ENCODE results near the gene GPR161. TPM values are rescaled to one million over a fixed set of nuclear protein-coding genes. Genes with fewer than 3 reads are reported as not detected.

The GPR161 gene
- total and polyA plus RNA-seq, 4 donors = 17.3 to 22.7 (median 21.3) TPM

DNA sequence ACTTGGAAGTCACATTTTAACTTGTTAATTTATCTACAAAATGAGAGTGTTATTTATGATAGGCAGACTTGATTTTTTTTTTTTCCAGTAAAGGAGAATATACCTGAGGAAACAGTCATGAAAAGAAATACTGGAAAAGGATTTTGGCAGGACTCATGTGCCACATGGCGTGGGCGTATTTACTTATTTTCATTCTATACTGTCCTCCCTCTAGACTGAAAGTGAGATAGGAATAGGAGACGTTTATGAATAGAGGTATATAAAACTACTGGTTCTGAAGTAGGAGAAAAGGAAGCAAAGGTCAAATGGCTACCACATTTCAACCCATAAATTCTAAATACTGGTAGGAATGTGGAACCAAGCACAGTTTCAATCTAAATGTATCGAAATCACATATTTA, 105.1 kb downstream of the GPR161 start:
- Histone ChIP-seq H3K27me3 (ENCODE audit: control insufficient read depth, insufficient read depth, low read length) (no peaks in the 10 kb centered on the region), H3K9me3 (ENCODE audit: control insufficient read depth, insufficient read depth, low read length) (no peaks in the 10 kb centered on the region), H3K4me1 (ENCODE audit: control insufficient read depth, insufficient read depth, low read length) (no peaks in the 10 kb centered on the region), H3K4me3 (ENCODE audit: low read depth, low read length) (no peak overlapping the region), H3K27ac (ENCODE audit: low read depth, low read length) (no peak overlapping the region), H3K36me3 (ENCODE audit: control insufficient read depth, insufficient read depth, low read length) (no peaks in the 10 kb centered on the region)
- no peak for DNase-seq (ENCODE audit: low read depth in 4 of 6, low spot score in 6 of 6)
- no CpG with 5 or more reads among the region's 4 CpGs for WGBS (ENCODE audit: insufficient coverage)

DNA sequence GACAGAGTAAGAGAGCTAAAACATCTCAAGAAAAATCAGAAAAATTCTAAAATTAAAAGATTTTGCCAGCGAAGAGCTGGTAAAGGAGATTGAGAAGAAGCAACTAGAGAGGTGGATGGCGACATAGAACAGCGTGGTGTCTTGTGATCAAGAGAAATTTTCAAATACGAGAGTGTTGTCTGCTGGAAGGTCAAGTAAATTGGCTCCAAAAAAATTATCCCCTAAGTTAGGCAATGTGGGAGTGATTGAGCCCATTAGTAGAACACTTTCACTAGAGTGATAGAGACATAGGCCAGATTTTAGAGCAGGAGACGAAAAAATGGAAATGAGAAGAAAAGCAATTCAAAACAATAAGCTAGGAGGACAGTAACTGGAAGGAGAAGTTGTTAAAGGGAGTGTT, 105.5 kb downstream of the GPR161 start:
- Histone ChIP-seq H3K36me3 (ENCODE audit: control insufficient read depth, insufficient read depth, low read length) (no peaks in the 10 kb centered on the region), H3K4me1 (ENCODE audit: control insufficient read depth, insufficient read depth, low read length) (no peaks in the 10 kb centered on the region), H3K4me3 (ENCODE audit: low read depth, low read length) (no peak overlapping the region), H3K27me3 (ENCODE audit: control insufficient read depth, insufficient read depth, low read length) (no peaks in the 10 kb centered on the region), H3K9me3 (ENCODE audit: control insufficient read depth, insufficient read depth, low read length) (no peaks in the 10 kb centered on the region), H3K27ac (ENCODE audit: low read depth, low read length) (no peak overlapping the region)
- WGBS (ENCODE audit: insufficient coverage) = 100% methylated on average over 2 of the region's 5 CpGs
- DNase-seq (ENCODE audit: low read depth in 4 of 6, low spot score in 6 of 6) = no peak

Other genes starting within 250 kb of the GPR161 start
- under 1 TPM; 0.33 to 0.79 TPM for gene ADCY10, start 222.8 kb downstream of the GPR161 start, total RNA-seq
- gene ADCY10, start 222.8 kb downstream of the GPR161 start, polyA plus RNA-seq (ENCODE audit: insufficient read length in 2 of 2) = under 1 TPM; 0.32 to 0.77 TPM
- gene DCAF6, start 200.2 kb downstream of the GPR161 start, total RNA-seq = 10 to 100 TPM; 54.8 to 55.4 TPM
- 10 to 100 TPM; 43.2 to 45.2 TPM for gene DCAF6, start 200.2 kb downstream of the GPR161 start, polyA plus RNA-seq (ENCODE audit: insufficient read length in 2 of 2)
- 100 to 1,000 TPM in 1 of 2 donors, 10 to 100 TPM in 1; 48.3 to 114 TPM for gene MPC2, start 199.9 kb downstream of the GPR161 start, total RNA-seq
- gene MPC2, start 199.9 kb downstream of the GPR161 start, polyA plus RNA-seq (ENCODE audit: insufficient read length in 2 of 2) = 100 to 1,000 TPM in 1 of 2 donors, 10 to 100 TPM in 1; 96.2 to 108 TPM
- 10 to 100 TPM; 43.1 to 73.2 TPM for gene TIPRL, start 42.0 kb upstream of the GPR161 start, total RNA-seq
- gene TIPRL, start 42.0 kb upstream of the GPR161 start, polyA plus RNA-seq (ENCODE audit: insufficient read length in 2 of 2) = 10 to 100 TPM; 46.3 to 57.9 TPM
- gene SFT2D2, start 89.1 kb upstream of the GPR161 start, total RNA-seq = 10 to 100 TPM; 25.7 to 42.1 TPM
- 10 to 100 TPM; 14.3 to 17.6 TPM for gene SFT2D2, start 89.1 kb upstream of the GPR161 start, polyA plus RNA-seq (ENCODE audit: insufficient read length in 2 of 2)
- 1 to 10 TPM in 1 of 2 donors, under 1 TPM in 1; 0.50 to 1.3 TPM for gene TBX19, start 143.9 kb upstream of the GPR161 start, total RNA-seq
- 1 to 10 TPM; 1.3 to 2.0 TPM for gene TBX19, start 143.9 kb upstream of the GPR161 start, polyA plus RNA-seq (ENCODE audit: insufficient read length in 2 of 2)